ENCODE measurements around the gene PPP2R2D.

The PPP2R2D gene

GRCh38 chr10:131900350-131901152 is at the start of gene PPP2R2D:
TSS of gene PPP2R2D (plus strand) at chr10:131901008. CDS start at chr10:131901149, 141 bp downstream.
- DNase-seq = peak; percentile 97

- peak; percentile 24 for DNase-seq
Measured at GRCh38 chr10:131851346-131851745, 49.5 kb upstream of the PPP2R2D start.

GRCh38 chr10:131852176-131852822 is 48.5 kb upstream of the PPP2R2D start:
- DNase-seq = peak; percentile 35

DNA sequence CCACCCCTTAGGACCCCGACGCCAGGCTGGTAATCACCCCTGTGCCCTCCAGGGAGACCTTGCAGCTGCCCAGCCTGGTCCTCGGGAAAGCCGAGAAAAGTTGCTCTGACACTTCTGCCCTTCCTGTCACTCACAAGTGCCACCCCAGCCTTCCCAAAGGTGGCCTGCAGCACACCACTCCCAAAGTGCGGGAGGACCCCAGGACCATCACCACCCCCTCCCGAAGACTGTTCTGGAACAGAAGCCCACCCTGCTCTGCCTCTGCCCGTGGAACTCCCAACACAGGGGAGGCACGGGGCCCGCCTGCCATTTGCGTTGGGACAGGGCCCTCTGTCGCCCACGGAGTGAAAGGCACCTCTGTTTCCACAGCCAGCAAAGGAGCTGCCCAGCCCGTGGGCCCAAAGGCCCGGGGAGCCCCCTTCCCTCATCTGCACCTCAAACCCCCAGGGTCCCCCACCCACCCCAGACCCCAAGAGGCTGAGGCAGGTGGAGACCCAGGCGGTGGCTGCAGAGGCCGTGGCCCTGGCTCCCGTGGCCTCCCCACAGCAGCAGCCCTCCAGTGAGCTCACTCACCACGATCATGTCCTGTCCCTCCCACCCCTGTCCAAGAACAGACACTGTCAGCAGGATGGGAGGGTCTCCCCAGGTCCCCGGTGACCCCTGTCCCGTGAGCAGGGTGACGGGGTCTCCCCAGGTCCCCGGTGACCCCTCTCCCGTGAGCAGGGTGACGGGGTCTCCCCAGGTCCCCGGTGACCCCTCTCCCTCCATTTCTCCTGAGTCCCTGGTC is 47.8 kb upstream of the PPP2R2D start:
- DNase-seq = peak; percentile 34

DNA sequence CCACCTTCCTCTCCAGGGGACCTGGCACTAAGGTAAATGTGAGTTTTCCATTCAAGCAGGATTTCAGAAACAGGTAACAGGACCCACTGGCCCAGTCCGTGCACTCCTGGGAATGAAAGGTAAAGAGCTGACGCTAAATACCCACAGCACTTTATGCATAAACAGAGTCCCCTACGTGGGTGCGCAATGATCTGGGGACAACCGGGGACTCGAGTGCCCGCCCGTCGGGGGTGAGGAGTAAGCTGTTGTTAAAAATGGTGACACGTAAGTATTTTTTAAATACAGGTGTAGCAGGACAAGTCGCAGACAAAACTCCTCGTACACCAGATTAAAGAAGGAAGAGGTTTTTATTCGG is 47.2 kb upstream of the PPP2R2D start:
- peak; percentile 22 for DNase-seq

- peak; percentile 45 for DNase-seq
Measured at GRCh38 chr10:131854579-131855335, 46.1 kb upstream of the PPP2R2D start.

GRCh38 chr10:131855461-131856401 is 45.1 kb upstream of the PPP2R2D start:
- peak; percentile 25 for DNase-seq

DNA sequence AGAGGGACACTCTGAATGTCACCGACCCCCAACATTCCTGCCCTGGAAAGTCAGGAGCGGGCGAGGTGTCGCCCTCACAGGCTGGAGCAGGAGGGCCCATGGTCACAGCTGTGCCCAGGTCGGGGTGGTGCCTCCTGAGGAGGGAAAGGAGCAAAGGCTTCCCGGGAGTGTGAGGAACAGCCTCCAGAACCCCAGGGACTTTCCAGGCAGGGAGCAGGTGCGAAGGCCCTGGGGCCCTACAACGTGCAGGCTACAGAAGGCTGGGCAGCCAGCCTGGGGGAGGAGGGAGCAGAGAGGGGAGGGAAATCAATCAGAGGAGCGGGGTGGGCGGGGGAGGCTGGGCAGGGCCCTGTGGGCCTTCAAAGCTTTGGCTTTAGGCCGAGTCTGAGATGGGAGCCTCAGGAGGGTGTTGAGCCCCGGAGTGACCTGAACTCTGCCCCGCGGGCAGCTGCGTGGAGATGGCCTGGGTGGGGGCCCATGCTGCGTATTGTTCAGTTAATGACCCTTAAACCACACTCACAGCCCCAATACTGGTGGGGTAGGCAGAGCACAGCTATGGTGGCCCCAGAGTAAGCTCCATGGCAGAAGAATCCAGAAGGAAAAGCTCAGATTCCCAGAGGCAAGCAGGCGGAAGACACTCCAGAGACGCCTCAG is 44.2 kb upstream of the PPP2R2D start:
- DNase-seq = no peak

- no peak for DNase-seq
Measured at GRCh38 chr10:131857156-131858117, 43.4 kb upstream of the PPP2R2D start.

DNA sequence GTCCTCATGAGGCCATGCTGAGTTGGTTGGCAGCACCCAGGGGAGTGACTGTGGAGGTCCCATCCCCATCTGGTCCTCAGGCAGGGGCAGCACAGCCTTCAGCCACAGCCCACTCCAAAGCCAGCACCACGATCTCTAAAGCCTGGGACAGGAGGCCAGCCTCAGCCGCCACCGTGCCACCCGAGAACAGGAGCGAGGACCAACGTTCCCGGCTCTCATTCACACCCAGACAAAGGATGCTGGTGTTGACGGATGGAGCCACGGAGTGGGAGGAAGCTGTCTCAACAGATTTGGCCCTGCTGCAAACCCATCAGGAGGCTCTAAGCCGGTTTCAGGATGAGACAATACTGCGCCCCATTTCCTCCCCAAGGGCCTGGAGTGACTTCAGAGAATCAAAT is 42.7 kb upstream of the PPP2R2D start:
- DNase-seq = no peak

DNA sequence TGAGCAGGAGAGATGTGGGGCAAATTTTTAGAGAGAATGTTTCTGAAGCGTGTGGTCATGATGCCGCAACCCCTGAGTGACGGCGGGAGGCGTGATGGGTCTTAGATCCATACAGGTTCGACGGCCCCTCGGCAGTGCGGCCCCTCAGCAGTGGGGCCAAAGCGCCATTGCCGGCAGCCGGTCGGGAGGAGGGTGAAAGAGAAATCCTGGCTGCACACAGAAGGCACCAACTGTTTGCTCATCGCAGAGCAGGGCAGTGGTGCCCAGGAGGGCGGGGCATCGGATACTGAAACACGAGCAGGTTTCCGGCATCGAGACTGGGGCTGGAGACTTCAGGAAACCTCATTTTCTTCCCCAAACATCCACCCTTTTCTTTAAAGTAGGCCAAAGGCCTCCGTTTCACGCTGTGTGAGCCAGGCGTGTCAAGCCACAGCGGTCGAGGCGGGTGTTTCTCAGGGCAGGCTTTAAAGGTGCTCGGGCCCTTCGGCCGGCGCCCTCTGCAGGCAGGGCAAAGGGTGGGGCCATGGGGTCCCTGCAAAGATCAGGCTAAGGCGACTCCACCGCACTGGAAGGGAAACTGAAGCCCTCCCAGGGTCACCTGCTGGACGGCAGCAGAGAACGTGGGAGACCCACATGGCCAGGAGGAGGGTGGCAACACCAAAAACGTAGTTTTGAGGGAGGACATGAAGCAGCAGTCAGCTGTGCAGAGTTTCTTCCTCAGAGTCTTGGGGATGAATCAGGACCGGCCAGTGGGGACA is 42.0 kb upstream of the PPP2R2D start:
- no peak for DNase-seq

- DNase-seq = peak; percentile 38
Measured at GRCh38 chr10:131859341-131860020, 41.3 kb upstream of the PPP2R2D start.

- no peak for DNase-seq
Measured at GRCh38 chr10:131860311-131860710, 40.5 kb upstream of the PPP2R2D start.

GRCh38 chr10:131860806-131861440 is 39.9 kb upstream of the PPP2R2D start:
- no peak for DNase-seq

- peak; percentile 74 for DNase-seq
Measured at GRCh38 chr10:131862548-131862947, 38.3 kb upstream of the PPP2R2D start.

GRCh38 chr10:131865223-131865917 is 35.4 kb upstream of the PPP2R2D start:
- no peak for DNase-seq

GRCh38 chr10:131866673-131867072 is 34.1 kb upstream of the PPP2R2D start:
- DNase-seq = no peak
